HG03575 (cell line): Measurements from ENCODE around the gene CTAGE1.

ENCODE experiments used
- ATAC-seq: cut with Tn5 transposase; IDR thresholded peaks from one replicate; pipeline ENCODE4 v1.9.1; 2021; ENCODE audit not compliant: unreplicated experiment, insufficient number of reproducible peaks, low FRiP score; ENCODE audit errors: extremely low read depth

Gene CTAGE1

DNA sequence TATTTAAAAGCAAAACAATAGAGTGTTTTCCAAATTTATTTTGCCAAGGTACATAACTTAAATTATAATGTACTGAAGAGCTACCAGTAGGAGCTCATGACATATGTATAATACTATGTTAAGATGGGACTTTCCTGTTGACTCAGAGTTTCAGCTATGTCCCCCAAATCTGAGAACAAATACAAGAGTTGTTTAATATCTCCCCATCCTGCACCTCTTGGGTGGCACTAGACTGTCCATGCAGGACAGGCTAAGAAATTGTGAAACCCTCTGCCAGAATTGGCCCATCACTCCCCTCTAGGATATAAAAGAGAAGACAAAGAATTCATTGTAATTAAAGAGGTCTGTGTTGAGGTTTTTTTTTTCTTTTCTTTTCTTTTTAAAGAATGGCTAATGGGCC lies 21.7 kb upstream of the CTAGE1 start:
- ATAC-seq: no peak

DNA sequence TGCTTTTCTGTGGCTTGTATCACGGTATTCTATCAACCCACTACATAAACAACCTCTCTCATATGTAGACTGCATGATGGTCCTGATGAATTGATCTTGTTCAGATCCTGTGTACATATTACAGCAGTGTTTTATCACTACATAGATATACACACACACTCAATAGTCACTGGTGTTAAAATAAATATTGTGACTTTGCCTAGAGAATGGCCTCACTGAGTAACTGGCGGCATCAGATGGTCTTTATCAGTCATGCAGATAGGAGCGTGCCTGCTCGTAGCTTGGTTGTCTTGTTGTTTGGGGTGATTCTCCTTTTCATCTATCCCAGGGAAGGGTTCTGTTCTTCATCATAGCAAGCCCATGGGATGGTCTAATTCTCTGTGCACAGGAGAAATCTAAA lies 18.4 kb upstream of the CTAGE1 start:
- no peak for ATAC-seq

DNA sequence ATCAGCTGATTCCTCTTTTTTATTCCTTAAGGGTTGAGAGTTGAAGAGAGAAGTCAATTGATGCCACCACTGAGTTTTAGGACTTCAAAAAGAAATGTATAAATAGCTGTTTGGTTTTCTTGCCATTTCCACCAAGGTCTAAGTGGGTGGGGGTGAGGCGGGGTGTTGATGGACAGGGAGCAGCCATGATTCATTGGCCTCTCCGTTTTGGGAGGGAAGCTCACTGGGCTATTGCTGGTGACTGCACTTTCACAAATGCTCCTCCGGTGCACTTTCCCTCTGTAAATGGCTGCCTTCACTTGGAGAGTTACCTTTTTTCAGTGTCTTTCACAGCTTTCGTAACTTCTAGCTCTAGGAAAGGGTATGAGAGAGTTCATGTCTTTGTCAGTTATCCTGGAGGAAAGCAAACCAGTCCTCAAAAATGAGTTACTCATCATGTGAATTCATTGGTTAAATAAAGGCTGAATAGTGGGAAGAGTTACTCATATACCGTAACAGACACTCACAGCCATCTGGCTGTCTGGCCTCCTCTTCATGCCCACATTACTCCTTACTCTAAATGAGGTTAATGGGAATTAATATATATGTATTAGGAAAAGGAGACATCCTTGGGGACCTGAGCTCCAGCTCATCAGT lies 17.4 kb upstream of the CTAGE1 start:
- no peak for ATAC-seq

DNA sequence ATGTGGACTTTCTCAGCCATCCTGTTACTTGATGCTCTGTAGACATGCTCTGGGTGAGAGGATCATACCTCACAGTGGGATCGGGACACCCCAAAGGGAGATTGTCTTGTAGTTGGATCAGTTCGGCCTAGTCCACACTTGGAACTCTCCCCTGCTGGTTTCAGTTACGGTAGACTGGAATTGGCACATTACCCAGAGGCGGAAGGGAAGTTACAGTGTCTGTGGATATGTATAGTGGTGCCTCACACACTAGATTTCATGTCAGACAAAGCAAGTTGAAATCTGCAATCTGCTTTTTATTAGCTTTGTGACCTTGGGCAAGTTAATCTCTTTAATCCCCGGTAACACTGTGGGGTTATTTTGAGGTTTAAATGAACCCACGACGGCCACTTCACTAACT lies 16.2 kb upstream of the CTAGE1 start:
- no peak for ATAC-seq

DNA sequence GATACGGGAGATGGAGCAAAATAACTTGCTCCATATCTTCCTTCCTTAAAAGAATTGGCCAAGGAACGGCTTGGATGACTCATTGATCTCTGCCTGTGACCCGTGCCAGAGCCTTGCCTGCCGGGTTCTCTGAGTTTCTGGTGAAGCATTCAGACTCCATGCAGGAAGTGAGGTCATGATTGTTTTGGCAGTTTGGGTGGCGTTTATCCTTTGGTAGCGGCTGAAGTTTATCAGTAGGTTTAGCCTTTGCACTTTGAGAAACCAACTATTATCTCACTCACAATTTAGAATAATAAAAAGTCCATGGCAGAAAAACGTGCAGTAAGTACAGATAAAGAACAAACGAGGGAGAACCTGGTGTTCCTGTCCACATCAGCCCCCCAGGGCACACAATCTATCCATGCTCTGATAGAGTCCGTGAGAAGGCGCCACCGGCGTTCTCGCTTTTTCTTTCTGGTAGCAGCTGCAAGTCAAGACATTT lies 15.0 kb upstream of the CTAGE1 start:
- no peak for ATAC-seq

DNA sequence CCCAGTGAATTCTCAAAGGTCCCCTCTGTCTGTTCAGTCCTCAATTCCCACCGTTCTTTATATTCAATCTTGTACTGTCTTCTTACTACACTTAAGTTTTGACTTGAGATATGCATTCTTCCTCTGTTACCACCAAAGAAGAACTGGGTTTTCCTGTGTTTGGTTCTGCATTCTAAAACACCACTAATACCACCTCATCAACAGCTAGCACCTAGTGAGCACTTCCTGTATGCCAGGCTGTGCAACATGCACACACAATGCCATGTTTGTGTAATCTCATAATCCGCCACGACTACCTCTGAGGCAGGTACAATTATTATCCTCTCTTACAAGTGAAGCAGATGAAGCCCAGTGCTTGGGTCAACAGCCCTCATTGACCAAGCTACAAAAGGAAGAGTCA lies 11.8 kb upstream of the CTAGE1 start:
- ATAC-seq: no peak

DNA sequence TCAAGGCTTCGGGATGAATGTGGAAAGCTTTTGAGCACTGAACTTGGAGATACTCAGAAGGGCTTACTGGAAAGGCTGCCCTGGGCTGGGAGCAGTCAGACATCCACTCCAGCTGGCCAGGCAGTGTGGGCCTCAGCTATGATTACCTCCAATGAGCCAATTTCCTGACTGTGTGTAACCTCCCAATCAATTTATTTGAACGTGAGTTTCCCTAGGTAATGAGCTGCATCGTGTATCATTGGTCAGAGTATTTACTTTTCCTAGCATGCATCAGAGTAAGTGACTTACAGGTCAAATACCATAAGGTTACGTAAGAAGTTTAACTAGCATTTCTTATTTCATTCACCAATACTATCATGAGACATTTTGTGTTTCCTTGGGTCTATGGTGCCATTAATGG lies 11.0 kb upstream of the CTAGE1 start:
- no peak for ATAC-seq

DNA sequence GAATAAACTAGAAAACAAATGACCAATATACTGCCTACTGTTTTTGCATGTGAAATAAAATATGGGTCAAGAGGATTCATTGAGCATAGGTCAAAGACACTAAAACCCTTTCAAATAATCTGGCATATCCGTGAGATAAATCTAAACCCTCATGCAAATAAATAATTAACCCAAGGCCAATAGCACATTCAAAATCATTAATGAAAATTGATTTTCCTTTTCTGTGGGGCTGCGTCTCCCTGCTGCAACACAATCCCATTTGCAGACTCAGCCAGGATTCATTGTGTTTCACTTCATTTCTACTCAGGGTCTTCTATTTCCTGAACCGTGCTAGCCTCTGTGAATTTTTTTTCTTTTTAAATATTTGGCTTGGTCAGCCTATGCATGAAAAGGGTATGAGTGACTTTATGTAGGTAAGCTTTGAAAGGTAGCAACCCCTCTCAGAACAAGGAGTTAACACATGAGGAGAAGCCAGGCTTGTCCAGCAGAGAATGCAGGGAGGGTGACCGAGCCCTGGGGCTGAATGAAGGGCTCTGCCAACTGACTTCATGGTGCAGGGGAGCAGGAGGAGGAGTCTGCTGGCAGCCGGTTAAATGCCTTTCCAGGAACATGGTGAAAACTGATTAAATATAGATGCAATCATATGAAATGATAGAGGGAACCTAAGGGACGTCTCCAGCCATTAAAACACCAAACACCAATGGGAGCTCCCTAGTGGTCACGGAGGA lies 10.3 kb upstream of the CTAGE1 start:
- ATAC-seq: no peak

DNA sequence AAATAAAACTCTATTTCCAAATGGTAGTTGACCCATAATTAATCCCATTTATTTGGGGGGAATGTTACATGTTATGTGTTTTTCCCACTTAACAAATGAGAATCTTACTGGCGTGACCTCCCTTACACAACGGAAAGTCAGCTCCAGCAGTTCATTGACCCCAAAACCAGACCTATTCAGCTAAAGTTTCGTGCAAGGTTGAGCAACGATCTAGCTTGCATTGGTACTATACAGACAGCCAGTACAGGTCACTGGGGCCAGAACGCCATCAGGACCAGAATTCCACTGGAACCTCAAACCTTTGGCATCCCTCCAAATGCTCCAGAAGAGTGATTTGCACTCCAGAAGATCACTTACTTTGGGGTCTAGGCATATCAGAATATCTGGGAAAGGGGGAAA lies 6.8 kb upstream of the CTAGE1 start:
- ATAC-seq: no peak

DNA sequence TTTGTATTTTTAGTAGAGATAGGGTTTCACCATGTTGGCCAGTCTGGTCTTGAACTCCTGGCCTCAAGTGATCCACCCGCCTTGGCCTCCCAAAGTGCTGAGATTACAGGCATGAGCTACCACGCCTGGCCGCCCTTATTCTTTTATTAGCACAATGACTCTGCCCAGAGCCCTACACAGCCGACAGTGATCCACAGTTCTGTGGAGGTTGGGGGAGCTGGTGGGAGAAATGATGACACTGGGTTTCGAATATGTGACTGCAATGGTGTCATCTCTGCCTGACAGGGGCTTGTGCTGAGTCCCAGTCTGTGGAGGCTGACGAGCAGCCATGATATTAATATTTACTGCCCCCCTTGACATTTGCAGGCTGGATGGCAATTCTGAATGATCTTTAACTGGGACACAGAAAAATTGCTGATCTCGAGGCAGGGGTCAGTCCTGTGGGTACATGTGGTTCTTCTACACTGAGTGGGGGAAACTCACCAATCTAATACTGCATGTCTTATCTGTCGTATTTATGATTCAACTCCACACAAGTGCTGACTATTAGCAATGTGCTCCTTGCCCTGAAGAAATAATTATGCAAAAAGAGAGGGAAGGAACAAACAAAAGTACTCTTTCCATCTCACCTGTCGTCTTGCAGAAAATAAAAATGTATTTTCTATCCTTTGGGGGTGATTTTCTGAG lies 6.3 kb upstream of the CTAGE1 start:
- no peak for ATAC-seq

DNA sequence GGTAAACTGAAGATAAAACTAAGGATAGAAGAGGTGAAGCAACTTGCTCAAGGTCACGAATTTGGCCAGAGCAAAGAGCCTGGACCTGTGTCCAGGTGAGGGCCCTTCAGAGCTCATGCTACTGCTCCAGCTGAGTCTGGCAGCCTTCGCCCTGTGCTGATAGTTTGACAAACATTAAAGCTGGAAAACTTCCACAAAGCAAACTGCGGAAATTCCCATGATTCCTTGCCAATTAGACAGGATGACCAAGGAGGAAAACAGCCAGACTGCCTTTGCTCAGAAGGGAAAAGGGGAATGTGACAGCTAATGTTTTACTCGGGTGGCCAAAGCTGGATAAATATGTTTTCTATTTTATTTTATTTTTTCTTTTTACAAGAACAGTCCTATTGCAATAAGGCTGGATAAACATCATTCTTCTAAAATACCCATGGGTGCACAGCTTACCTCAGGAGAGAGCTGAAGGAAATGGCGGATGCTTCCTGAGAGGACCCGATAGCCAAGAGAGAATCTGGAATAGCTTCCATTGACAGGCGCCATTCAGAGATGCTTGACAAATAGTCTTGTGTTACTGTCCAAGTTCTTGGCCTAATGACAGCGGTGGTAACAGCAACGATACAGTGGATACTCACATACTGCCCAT lies 5.3 kb upstream of the CTAGE1 start:
- ATAC-seq: no peak

DNA sequence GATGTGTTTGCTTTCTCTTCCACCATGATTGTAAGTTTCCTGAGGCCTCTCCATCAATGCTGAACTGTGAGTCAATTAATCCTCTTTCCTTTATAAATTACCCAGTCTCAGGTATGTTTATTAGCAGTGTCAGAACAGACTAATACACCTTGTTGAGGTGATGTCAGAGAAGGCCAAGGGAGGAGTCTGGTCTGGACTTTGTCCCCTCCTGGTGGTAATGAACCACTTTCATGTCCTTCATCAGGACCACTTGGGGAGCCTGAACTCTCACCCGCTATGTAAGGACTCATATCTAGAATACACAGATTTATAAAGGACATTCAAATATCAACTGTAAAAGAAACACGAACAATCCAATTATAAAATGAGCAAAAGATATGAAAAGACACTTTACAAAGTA lies 2.9 kb upstream of the CTAGE1 start:
- no peak for ATAC-seq

DNA sequence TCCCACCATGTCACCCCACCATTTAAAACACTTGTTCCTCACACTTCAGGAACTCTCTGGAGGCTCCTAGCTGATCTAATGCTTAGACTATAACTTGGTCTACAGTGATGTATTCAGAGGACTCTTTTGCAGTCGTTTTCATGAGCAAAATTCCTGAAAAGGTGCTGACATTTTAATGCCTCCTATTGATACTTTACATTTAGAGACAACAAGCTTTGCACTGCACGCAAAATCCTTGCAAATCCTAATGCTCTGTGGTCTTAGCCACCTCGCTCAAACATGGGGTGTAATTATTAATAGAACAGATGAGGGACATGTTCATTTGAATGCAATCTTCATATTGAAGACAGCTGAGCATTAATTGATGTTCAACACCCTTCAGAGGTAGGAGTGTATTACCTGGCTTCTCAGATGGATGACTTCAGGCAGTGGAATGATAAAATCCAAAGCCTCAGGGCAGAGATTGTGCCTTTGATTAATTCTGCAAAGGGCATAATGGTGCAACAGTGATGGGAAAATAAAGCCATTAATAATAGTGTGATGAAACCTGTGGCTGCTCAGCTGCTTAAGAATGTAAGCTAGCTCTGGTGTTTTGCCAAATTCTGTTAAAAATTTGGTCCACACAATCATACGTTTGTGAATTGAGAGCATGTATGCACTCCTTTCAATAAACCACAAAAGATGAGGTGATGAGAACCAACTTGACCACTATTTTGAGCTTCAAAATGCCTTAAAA lies 5.4 kb downstream of the CTAGE1 start:
- ATAC-seq: no peak

DNA sequence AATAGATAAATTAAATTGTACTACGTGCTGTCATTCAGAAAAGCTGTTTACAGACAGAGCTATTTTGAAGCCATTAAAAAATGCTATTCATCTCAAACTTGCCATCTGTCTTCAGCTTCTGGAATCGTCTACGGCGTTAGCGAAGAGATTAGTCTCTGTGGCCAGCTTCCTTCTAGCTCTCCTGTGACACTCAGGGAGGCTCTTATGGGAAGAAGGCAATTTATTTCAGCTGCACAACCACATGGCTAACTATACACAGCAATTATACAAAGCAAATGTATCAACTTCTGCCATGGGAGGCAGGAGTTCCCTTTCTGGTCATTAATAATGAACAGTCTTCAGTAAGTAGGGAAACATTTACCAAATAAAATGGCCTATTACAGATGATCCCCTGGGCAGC lies 6.3 kb downstream of the CTAGE1 start:
- ATAC-seq: no peak

DNA sequence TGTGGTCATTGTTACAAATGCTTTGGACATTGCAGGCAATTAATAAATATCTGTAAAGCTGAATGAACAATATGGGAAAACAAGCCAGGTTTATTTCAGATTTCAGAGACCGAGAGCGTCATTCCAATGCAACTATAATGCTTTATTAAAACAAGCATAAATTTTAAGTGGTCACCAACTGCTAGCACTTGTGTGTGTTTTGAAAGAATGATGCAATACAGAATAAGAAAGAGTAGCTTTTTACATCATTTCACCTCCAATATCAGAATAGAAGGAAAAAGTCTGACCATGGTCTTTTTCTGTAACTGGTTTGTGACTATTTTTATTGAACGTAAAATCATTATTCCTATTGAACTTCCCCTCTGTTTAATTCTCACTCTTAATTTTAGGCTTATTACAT lies 7.6 kb downstream of the CTAGE1 start:
- ATAC-seq: no peak

DNA sequence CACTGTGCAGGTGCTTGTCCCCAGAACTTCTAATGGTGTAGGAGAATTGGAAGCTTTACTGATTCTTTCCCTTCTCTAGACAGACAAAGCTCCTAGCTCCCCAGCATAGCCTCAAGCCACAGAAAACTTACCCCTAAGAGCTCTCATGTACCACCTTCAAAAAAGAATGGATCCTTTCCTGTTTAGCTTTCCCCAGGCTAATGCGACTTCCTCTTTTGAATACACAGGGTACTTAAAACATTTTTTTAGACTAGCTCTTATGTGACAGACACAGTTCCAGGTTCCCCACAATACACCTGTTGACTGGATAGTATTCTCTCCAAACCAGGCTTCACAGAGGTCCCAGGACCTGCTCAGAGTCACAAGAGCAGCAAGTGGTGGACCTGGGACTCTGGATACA lies 8.3 kb downstream of the CTAGE1 start:
- ATAC-seq: no peak

DNA sequence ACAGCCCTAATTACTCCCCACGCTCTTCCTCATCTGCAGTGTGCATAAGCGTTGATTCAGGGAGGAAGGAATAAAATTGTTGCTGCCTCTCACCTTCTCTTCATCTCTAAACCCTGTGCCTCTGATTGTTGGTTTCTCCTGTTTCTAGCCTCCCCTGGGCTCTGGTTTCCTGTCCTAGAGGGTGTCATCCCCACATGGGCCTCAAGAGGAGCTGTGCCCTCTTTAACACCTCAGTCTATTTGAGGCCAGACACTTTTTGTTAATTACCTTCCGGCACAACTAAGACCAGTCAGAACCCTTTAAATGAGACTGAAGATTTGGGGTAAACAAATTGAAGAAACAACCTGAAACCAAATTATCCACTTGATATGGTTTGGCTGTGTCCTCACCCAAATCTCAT lies 9.7 kb downstream of the CTAGE1 start:
- no peak for ATAC-seq

DNA sequence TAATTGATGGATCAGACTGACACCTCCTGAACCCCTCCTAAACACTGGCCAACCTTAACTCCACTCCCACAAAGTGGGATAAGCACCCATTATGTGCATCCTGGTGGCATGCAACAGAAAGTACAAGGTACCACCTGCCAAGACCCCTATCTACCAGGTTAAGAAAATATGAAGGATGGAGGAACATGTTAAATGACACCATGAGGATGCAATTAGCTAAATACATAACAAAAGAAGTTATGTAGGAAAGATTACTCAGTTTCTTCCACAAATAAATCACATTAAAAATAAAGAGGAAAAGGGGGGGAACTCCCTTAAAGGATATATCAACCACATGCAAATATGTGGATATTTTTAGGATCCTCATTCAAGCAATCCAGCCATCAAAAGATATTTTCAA lies 12.6 kb downstream of the CTAGE1 start:
- ATAC-seq: no peak

DNA sequence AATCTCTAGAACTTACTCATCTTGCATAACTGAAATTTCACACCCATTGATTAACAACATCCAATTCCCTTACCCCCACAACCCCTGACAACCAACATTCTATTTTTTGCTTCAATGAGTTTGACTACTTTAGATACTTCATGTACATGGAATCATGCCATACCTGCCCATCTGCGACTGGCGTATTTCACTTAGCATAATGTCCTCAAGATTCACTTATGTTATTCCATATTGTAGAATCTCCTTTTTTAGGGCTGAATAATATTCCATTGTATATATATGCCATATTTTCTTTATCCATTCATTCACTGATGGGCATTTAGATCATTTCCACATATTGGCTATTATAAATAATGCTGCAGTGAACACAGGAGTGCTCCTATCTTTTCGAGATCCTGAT lies 13.8 kb downstream of the CTAGE1 start:
- ATAC-seq: no peak
